Left lobe of liver (tissue), 2 donors: Measurements from ENCODE around the gene CNTN4. TPM values are rescaled to one million over a fixed set of nuclear protein-coding genes. Genes with fewer than 3 reads are reported as not detected.
A peak's percentile ranks its signal among the peaks of the same experiment; 100 is the strongest.
"Not testable (repeated sequence)": the region's sequence is repeated elsewhere in the genome, so short reads cannot be mapped to it uniquely, and the experiment has no call there.

ENCODE experiments used
- ATAC-seq: fragments of 200-7000 bp; cut with Tn5 transposase; one replicate; pipeline ENCODE4 v1.9.1; 2020; ENCODE audit warnings: mild to moderate bottlenecking, moderate library complexity
- DNase-seq: peaks from one replicate; pipeline ENCODE4 v3.0.0-alpha.2; 2020; ENCODE audit warnings: low spot score
- total RNA-seq: library from RNA; stranded (reverse); gene quantifications from one replicate; pipeline ENCODE4 v1.2.1, GENCODE V29; 2021
- donor health status: DM: no; HTN: no; CAD: no; lungs with moderate emphysema.
- donor health status: DM: no; HTN: yes; CAD: no.

Gene CNTN4
- total RNA-seq: 3.3 TPM

GRCh38 chr3:2098398-2099027 is at the start of gene CNTN4:
TSS of gene CNTN4 (plus strand) at chr3:2098866.
- DNase-seq (peak; percentile 49), ATAC-seq (peak; percentile 90)

- no peak for DNase-seq
Observed at GRCh38 chr3:2061360-2061759, 37.3 kb upstream of the CNTN4 start.

GRCh38 chr3:2071531-2071930 is 27.1 kb upstream of the CNTN4 start:
- ATAC-seq: no peak
- no peak for DNase-seq

More at GRCh38 chr3:2061360-2061759, 37.3 kb upstream of the CNTN4 start:
- no peak for ATAC-seq

- DNase-seq (no peak), ATAC-seq (no peak)
Observed at GRCh38 chr3:2078821-2079220, 19.8 kb upstream of the CNTN4 start.

- DNase-seq (no peak), ATAC-seq (no peak)
Observed at GRCh38 chr3:2082871-2083480, 15.7 kb upstream of the CNTN4 start.

- not testable (repeated sequence) for DNase-seq, ATAC-seq
Observed at GRCh38 chr3:2083558-2083957, 15.1 kb upstream of the CNTN4 start.

GRCh38 chr3:2090095-2090911 is 8.4 kb upstream of the CNTN4 start:
- ATAC-seq (no peak), DNase-seq (no peak)

GRCh38 chr3:2092758-2093157 is 5.9 kb upstream of the CNTN4 start:
- ATAC-seq: no peak
- DNase-seq: no peak

GRCh38 chr3:2094941-2095340 is 3.7 kb upstream of the CNTN4 start:
- ATAC-seq: no peak
- no peak for DNase-seq

- DNase-seq: no peak
- no peak for ATAC-seq
Observed at GRCh38 chr3:2096216-2096615, 2.5 kb upstream of the CNTN4 start.

GRCh38 chr3:2097641-2098191 is 950 bp upstream of the CNTN4 start:
- no peak for ATAC-seq
- DNase-seq: no peak

GRCh38 chr3:2099028-2099671 is 484 bp downstream of the CNTN4 start:
- DNase-seq (no peak), ATAC-seq (peak; percentile 43)

GRCh38 chr3:2099779-2100191 is 1.1 kb downstream of the CNTN4 start:
- no peak for DNase-seq
- ATAC-seq: no peak

GRCh38 chr3:2106438-2106837 is 7.8 kb downstream of the CNTN4 start:
- ATAC-seq: no peak
- DNase-seq: no peak

- DNase-seq: no peak
- ATAC-seq: no peak
Observed at GRCh38 chr3:2110597-2111117, 12.0 kb downstream of the CNTN4 start.

- no peak for ATAC-seq
- no peak for DNase-seq
Observed at GRCh38 chr3:2114617-2115275, 16.1 kb downstream of the CNTN4 start.

GRCh38 chr3:2130726-2131125 is 32.1 kb downstream of the CNTN4 start:
- no peak for DNase-seq
- ATAC-seq: no peak

GRCh38 chr3:2133146-2133545 is 34.5 kb downstream of the CNTN4 start:
- no peak for DNase-seq
- ATAC-seq: no peak

- no peak for DNase-seq
- ATAC-seq: no peak
Observed at GRCh38 chr3:2137651-2138050, 39.0 kb downstream of the CNTN4 start.

GRCh38 chr3:2141482-2141881 is 42.8 kb downstream of the CNTN4 start:
- ATAC-seq (no peak), DNase-seq (no peak)
